GM19438 (cell line): ENCODE data around the gene RCSD1.
A peak's percentile ranks its signal among the peaks of the same experiment; 100 is the strongest.

Source experiments
- ATAC-seq: cut with Tn5 transposase; IDR thresholded peaks from one replicate; pipeline ENCODE4 v1.9.1; 2021; ENCODE audit warnings: low read depth; ENCODE audit not compliant: unreplicated experiment

The RCSD1 gene

GRCh38 chr1:167640051-167640450 lies 10.0 kb downstream of the RCSD1 start:
- no peak for ATAC-seq

- no peak for ATAC-seq
Observed at GRCh38 chr1:167641786-167642500, 11.9 kb downstream of the RCSD1 start.

- ATAC-seq = no peak
Observed at GRCh38 chr1:167642501-167642826, 12.4 kb downstream of the RCSD1 start.

GRCh38 chr1:167643441-167643840 lies 13.4 kb downstream of the RCSD1 start:
- no peak for ATAC-seq

GRCh38 chr1:167644551-167644950 lies 14.5 kb downstream of the RCSD1 start:
- ATAC-seq = no peak

GRCh38 chr1:167645140-167645541 lies 15.1 kb downstream of the RCSD1 start:
- no peak for ATAC-seq

GRCh38 chr1:167645625-167646414 lies 15.8 kb downstream of the RCSD1 start:
- ATAC-seq = no peak

GRCh38 chr1:167648252-167648849 lies 18.3 kb downstream of the RCSD1 start:
- ATAC-seq = no peak

- no peak for ATAC-seq
Observed at GRCh38 chr1:167648978-167649744, 19.1 kb downstream of the RCSD1 start.

GRCh38 chr1:167650269-167651160 lies 20.5 kb downstream of the RCSD1 start:
- ATAC-seq = peak; percentile 69

GRCh38 chr1:167651161-167651693 lies 21.2 kb downstream of the RCSD1 start:
- ATAC-seq = no peak

- no peak for ATAC-seq
Observed at GRCh38 chr1:167654975-167655575, 25.0 kb downstream of the RCSD1 start.

- no peak for ATAC-seq
Observed at GRCh38 chr1:167656657-167657056, 26.6 kb downstream of the RCSD1 start.

- ATAC-seq = no peak
Observed at GRCh38 chr1:167658574-167659328, 28.7 kb downstream of the RCSD1 start.

- ATAC-seq = no peak
Observed at GRCh38 chr1:167659450-167659849, 29.4 kb downstream of the RCSD1 start.

GRCh38 chr1:167659881-167660280 lies 29.8 kb downstream of the RCSD1 start:
- ATAC-seq = no peak

GRCh38 chr1:167661527-167662426 lies 31.7 kb downstream of the RCSD1 start:
- no peak for ATAC-seq
